Activated B cell treated with CpG ODN at 0.5 μM for 24 hours (primary cell): ENCODE data around the gene LUC7L2. TPM values are rescaled to one million over a fixed set of nuclear protein-coding genes. Genes with fewer than 3 reads are reported as not detected.
"Not testable (repeated sequence)": the region's sequence is repeated elsewhere in the genome, so short reads cannot be mapped to it uniquely, and the experiment has no call there.

Source experiments
- ATAC-seq: fragments of 200-7000 bp; cut with Tn5 transposase; one replicate; pipeline ENCODE4 v1.10.0; 2021; ENCODE audit warnings: low read depth, mild to moderate bottlenecking, moderate library complexity
- CTCF ChIA-PET: fragments of 350-600 bp; sonication (Branson Sonifier 250); formaldehyde crosslinking; loops from one replicate; lab custom pipeline; 2021; ENCODE audit warnings: antibody characterized with exemption; lab: Charles Lee
- POLR2A ChIA-PET: fragments of 350-600 bp; sonication (Branson Sonifier 250); formaldehyde crosslinking; loops from one replicate; lab custom pipeline; 2021; ENCODE audit warnings: antibody characterized with exemption; lab: Charles Lee
- DNase-seq: peaks from one replicate; pipeline ENCODE4 v3.0.0; 2022
- H3K27ac Mint-ChIP-seq: one replicate; pipeline ENCODE4 v1.8.0; 2020; ENCODE audit warnings: mixed read lengths
- H3K27me3 Mint-ChIP-seq: one replicate; pipeline ENCODE4 v1.8.0; 2021; ENCODE audit warnings: mixed read lengths
- H3K36me3 Mint-ChIP-seq: one replicate; pipeline ENCODE4 v1.8.0; 2021; ENCODE audit warnings: low read depth, mixed read lengths
- H3K4me1 Mint-ChIP-seq: one replicate; pipeline ENCODE4 v1.8.0; 2021; ENCODE audit warnings: mixed read lengths
- H3K4me3 Mint-ChIP-seq: one replicate; pipeline ENCODE4 v1.8.0; 2020; ENCODE audit warnings: mild to moderate bottlenecking, mixed read lengths
- H3K9me3 Mint-ChIP-seq: one replicate; pipeline ENCODE4 v1.8.0; 2020; ENCODE audit warnings: mixed read lengths
- CTCF ChIP-seq: fragments of 200-600 bp; IDR thresholded peaks from one replicate; pipeline ENCODE4 v1.8.0; 2022; ENCODE audit warnings: antibody characterized with exemption, mild to moderate bottlenecking
- intact Hi-C: fragments of 100-400 bp; cut with micrococcal nuclease; formaldehyde crosslinking; loops from one replicate; pipeline ENCODE4 v1.15.1; 2024
- total RNA-seq: library from RNA; stranded (reverse); gene quantifications from 2 replicates; pipeline ENCODE4 v1.2.3, GENCODE V29; 2022

LUC7L2 gene
- total RNA-seq, 1 donor from 2014 or later: 118 TPM

DNA sequence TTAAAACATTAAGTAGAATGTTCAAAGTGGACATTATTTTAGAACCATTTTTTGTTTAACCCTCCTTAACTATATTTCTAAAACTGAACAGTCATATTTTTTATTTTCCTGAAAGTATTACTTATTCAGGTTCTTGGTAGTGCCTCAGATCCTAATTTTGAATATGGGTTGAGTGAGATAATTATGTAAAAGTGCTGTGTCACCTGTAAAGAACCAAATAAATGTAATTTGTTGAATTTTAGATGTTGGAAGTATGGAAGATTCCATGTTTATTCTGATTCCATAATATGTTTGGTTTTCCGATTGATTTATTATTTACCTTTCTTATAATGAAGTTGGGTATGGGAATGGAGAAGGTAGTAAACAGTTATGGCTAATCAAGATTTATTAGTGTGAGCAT is 61.4 kb downstream of the LUC7L2 start:
- Mint-ChIP-seq H3K4me3 (no peak overlapping the region), H3K27ac (no peak overlapping the region), H3K27me3 (no peaks in the 10 kb centered on the region), H3K4me1 (no peaks in the 10 kb centered on the region), H3K9me3 (no peaks in the 10 kb centered on the region), H3K36me3 (peaks cover 72% of the 10 kb centered on the region)
- POLR2A ChIA-PET: no interaction called here
- ATAC-seq (no peak), DNase-seq (no peak)
- intact Hi-C loops: no loop called here
- no peak for TF ChIP-seq CTCF
- CTCF ChIA-PET: interaction anchor here (1.5 kb wide), 1 partner anchor 9 kb away, joined by 3 read pairs; no protein-coding TSS in a partner anchor

GRCh38 chr7:139422126-139422525 is 62.4 kb downstream of the LUC7L2 start:
- H3K36me3 Mint-ChIP-seq: peaks cover 67% of the 10 kb centered on the region
- no peak for TF ChIP-seq CTCF
- POLR2A ChIA-PET: no interaction called here

DNA sequence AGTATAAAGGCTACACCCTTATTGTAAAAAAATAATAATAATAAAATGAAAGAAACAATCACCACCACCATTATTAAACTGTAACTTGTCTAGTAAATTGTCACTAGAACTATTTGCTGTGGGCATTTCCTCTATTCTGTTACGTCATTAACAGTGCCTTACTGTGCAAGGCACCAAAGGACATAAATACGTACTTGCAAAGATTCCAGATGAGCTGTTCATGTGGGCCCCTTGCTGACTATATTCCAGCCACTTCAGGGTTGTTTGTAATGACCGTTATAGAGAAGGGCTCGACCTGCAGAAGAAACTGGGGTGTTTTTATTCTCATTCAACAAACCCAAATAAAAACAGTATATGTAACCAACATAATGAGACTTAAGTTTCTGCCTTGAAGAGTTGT is 63.4 kb downstream of the LUC7L2 start:
- ATAC-seq (no peak), DNase-seq (no peak)
- Mint-ChIP-seq H3K36me3 (peaks cover 66% of the 10 kb centered on the region), H3K9me3 (no peaks in the 10 kb centered on the region), H3K27ac (no peak overlapping the region), H3K4me1 (no peaks in the 10 kb centered on the region), H3K27me3 (no peaks in the 10 kb centered on the region), H3K4me3 (no peak overlapping the region)
- POLR2A ChIA-PET: no interaction called here
- CTCF ChIA-PET: no interaction called here
- TF ChIP-seq CTCF: no peak
- intact Hi-C loops: no loop called here

More at GRCh38 chr7:139422126-139422525, 62.4 kb downstream of the LUC7L2 start:
- Mint-ChIP-seq H3K27ac (no peak overlapping the region), H3K27me3 (no peaks in the 10 kb centered on the region), H3K4me3 (no peak overlapping the region), H3K9me3 (no peaks in the 10 kb centered on the region), H3K4me1 (no peaks in the 10 kb centered on the region)
- CTCF ChIA-PET: interaction anchor here (1.5 kb wide), 1 partner anchor 8 kb away, joined by 3 read pairs; no protein-coding TSS in a partner anchor
- intact Hi-C loops: no loop called here
- ATAC-seq (no peak), DNase-seq (no peak)

DNA sequence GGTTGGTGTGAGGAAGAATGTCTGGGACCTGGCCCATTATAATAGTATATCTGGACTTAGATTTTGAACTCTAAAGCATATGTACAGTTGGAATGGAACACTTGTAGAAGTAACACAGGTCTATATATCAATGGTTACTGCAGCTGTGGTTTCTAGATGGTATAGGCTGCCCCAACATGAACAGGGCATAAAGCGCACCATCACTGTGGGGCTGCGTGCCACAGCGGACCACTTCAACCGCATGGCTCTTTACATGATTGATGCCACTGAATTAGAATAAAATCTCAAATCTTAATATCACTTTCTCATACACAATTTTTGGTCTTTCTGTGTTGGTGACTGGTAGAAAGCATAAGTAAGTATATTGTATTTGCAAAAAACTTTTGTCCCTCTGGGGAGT is 64.3 kb downstream of the LUC7L2 start:
- Mint-ChIP-seq H3K27ac (no peak overlapping the region), H3K4me1 (no peaks in the 10 kb centered on the region), H3K36me3 (peaks cover 67% of the 10 kb centered on the region), H3K9me3 (no peaks in the 10 kb centered on the region), H3K27me3 (no peaks in the 10 kb centered on the region), H3K4me3 (no peak overlapping the region)
- intact Hi-C loops: no loop called here
- DNase-seq (no peak), ATAC-seq (no peak)
- ChIA-PET POLR2A (interaction anchor here (0.7 kb wide), 1 partner anchor 59 kb away, joined by 3 read pairs; no protein-coding TSS in a partner anchor), CTCF (interaction anchor here (0.8 kb wide), 1 partner anchor 11 kb away, joined by 3 read pairs; no protein-coding TSS in a partner anchor)
- TF ChIP-seq CTCF: no peak

DNA sequence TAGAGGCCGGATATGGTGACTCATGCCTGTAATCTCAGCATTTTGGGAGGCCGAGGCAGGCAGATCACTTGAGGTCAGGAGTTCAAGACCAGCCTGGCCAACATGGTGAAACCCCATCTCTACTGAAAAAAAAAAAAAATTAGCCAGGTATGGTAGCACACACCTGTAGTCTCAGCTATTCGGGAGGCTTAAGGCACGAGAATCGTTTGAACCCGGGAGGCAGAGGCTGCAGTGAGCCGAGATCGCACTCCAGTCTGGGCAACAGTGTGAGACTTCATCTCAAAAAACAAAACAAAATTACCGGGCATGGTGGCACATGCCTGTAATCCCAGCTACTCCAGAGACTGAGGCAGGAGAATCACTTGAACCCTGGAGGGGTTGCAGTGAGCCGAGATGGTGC is 66.0 kb downstream of the LUC7L2 start:
- intact Hi-C loops, H3K4me1 Mint-ChIP-seq: not testable (repeated sequence)
- POLR2A ChIA-PET: interaction anchor here (0.7 kb wide), 1 partner anchor 194 kb away, joined by 15 read pairs; no protein-coding TSS in a partner anchor

More for the DNA sequence above, 66.0 kb downstream of the LUC7L2 start:
- not testable (repeated sequence) for H3K4me3 Mint-ChIP-seq, H3K9me3 Mint-ChIP-seq, H3K27ac Mint-ChIP-seq, ATAC-seq, DNase-seq, H3K27me3 Mint-ChIP-seq
- H3K36me3 Mint-ChIP-seq: peaks cover 55% of the 10 kb centered on the region
- CTCF ChIA-PET: interaction anchor here (1.5 kb wide), 1 partner anchor 9 kb away, joined by 4 read pairs; no protein-coding TSS in a partner anchor
